Colonic mucosa (tissue), 4 donors: ENCODE results near the gene PAQR4. TPM values are rescaled to one million over a fixed set of nuclear protein-coding genes. Genes with fewer than 3 reads are reported as not detected.
"Not testable (repeated sequence)": the region's sequence is repeated elsewhere in the genome, so short reads cannot be mapped to it uniquely, and the experiment has no call there.

ENCODE experiments used
- DNase-seq: peaks from one replicate; pipeline ENCODE4 v3.0.0-alpha.2; 2020
- H3K27ac ChIP-seq: fragments of 200-600 bp; one replicate; pipeline ENCODE4 v1.8.0; 2021
- H3K27me3 ChIP-seq: fragments of 200-600 bp; one replicate; pipeline ENCODE4 v1.8.0; 2021
- H3K36me3 ChIP-seq: fragments of 200-600 bp; one replicate; pipeline ENCODE4 v1.8.0; 2021
- H3K4me1 ChIP-seq: fragments of 200-600 bp; one replicate; pipeline ENCODE4 v1.8.0; 2021; ENCODE audit warnings: mild to moderate bottlenecking
- H3K4me3 ChIP-seq: fragments of 200-600 bp; one replicate; pipeline ENCODE4 v1.8.0; 2021
- H3K9ac ChIP-seq, 2 donors: one replicate each; pipeline ENCODE4 v1.7.0; 2013; ENCODE audit warnings: control low read depth in 2 of 2, low read depth in 2 of 2, low read length in 2 of 2
- H3K9me3 ChIP-seq: fragments of 200-600 bp; one replicate; pipeline ENCODE4 v1.8.0; 2021
- intact Hi-C: fragments of 100-400 bp; cut with DNase I; formaldehyde crosslinking; loops from one replicate; pipeline ENCODE4 v1.14.1; 2022
- total RNA-seq, 2 donors: library from RNA; stranded (reverse); fragmentation: NEBNext Ultra II Directional in 1 of 2; extraction: Animal tissue kit (Norgen Biotek cat#: 25700) in 1 of 2; gene quantifications; one replicate each; pipeline ENCODE4 v1.2.1, GENCODE V29; 2021
- TF ChIP-seq, protein P1 (sequence below): fragments of 200-600 bp; IDR thresholded peaks from one replicate; pipeline ENCODE4 v1.8.0; 2022; ENCODE audit warnings: antibody characterized with exemption, mild to moderate bottlenecking
- donor health status: healthy.
- donor health status: DM: no; HTN: no; CAD: no.
- donor health status: DM: no; HTN: no; CAD: no.

The PAQR4 gene
- total RNA-seq, 2 donors from 2014 or later = 14.0 to 42.3 TPM

DNA sequence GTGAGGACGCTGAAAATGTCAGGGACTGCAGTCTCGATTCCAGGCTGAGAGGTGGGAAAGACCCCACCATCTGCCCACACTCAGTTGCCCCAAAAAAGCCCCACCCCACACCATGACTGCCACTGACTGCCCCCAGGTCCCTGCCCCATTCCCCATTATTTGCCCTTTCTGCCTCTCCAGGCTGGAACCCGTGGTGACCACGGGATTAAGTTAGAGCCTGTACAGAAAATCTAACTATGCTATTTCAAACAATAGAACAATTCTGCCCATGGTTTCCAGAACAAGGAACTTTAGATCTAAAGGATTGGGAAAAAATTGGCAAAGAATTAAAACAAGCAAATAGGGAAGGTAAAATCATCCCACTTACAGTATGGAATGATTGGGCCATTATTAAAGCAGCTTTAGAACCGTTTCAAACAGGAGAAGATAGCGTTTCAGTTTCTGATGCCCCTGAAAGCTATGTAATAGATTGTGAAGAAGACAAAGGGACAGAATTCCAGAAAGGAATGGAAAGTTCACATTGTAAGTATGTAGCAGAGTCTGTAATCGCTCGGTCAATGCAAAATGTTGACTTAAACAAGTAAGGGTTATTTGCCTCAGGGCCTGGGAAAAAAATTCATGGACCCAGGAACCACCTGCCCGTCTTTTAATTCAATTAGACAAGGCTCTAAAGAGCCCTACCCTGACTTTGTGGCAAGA, 43.0 kb upstream of the PAQR4 start:
- Histone ChIP-seq H3K4me3 (no peak overlapping the region), H3K27ac (no peak overlapping the region), H3K9ac (no peak overlapping the region), H3K27me3 (no peaks in the 10 kb centered on the region), H3K9me3 (no peaks in the 10 kb centered on the region), H3K4me1 (peaks cover 3% of the 10 kb centered on the region), H3K36me3 (no peaks in the 10 kb centered on the region)
- TF ChIP-seq, protein P1, sequence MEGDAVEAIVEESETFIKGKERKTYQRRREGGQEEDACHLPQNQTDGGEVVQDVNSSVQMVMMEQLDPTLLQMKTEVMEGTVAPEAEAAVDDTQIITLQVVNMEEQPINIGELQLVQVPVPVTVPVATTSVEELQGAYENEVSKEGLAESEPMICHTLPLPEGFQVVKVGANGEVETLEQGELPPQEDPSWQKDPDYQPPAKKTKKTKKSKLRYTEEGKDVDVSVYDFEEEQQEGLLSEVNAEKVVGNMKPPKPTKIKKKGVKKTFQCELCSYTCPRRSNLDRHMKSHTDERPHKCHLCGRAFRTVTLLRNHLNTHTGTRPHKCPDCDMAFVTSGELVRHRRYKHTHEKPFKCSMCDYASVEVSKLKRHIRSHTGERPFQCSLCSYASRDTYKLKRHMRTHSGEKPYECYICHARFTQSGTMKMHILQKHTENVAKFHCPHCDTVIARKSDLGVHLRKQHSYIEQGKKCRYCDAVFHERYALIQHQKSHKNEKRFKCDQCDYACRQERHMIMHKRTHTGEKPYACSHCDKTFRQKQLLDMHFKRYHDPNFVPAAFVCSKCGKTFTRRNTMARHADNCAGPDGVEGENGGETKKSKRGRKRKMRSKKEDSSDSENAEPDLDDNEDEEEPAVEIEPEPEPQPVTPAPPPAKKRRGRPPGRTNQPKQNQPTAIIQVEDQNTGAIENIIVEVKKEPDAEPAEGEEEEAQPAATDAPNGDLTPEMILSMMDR = no peak
- no peak for DNase-seq
- intact Hi-C loops = no loop called here

DNA sequence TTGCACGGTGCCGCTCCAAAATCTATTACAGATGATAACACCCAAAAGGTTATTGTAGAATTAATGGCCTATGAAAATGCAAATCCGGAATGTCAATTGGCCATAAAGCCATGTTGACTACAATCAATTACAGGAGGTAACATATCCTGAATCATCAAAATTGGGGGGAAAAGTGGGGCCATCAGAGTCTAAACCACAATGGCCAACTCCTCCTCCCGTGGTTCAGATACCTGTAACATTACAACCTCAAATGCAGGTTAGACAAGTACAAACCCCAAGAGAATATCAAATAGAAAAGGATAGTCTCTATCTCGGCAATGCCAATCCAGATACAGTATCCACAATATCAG, 42.5 kb upstream of the PAQR4 start:
- Histone ChIP-seq H3K9me3 (no peaks in the 10 kb centered on the region), H3K27ac (no peak overlapping the region), H3K4me1 (peaks cover 3% of the 10 kb centered on the region), H3K9ac (no peak overlapping the region), H3K36me3 (no peaks in the 10 kb centered on the region), H3K4me3 (no peak overlapping the region), H3K27me3 (no peaks in the 10 kb centered on the region)
- DNase-seq = no peak
- intact Hi-C loops = no loop called here
- TF ChIP-seq, protein P1 = no peak

DNA sequence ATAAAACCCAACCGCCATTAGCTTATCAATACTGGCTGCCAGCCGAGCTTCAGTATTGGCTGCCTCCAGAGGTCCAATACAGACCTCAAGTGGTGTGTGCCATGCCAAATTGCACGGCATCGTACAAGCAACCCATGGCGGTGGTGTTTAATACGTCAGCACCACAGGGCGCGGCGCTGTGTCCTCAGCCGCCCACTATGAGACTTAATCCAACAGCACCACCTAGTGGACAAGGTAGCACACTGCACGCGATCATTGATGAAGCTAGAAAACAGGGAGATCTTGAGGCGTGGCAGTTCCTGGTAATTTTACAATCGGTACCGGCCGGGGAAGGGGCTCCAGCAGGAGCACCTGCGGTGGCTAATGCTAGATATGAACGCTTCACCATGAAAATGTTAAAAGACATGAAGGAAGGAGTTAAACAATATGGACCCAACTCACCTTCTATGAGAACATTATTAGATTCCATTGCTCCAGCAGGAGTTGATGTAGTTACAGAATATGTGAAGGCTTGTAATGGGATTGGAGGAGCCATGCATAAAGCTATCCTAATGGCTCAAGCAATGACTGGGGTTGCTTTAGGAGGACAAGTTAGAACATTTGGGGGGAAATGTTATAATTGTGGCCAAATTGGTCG, 42.0 kb upstream of the PAQR4 start:
- intact Hi-C loops = no loop called here
- Histone ChIP-seq H3K9ac (peak overlapping the region in 1 of 2 donors; percentile 24), H3K27ac (no peak overlapping the region), H3K36me3 (no peaks in the 10 kb centered on the region), H3K27me3 (no peaks in the 10 kb centered on the region), H3K4me3 (no peak overlapping the region), H3K9me3 (no peaks in the 10 kb centered on the region), H3K4me1 (peaks cover 3% of the 10 kb centered on the region)
- DNase-seq = peak; percentile 93
- TF ChIP-seq, protein P1 = peak; percentile 98

DNA sequence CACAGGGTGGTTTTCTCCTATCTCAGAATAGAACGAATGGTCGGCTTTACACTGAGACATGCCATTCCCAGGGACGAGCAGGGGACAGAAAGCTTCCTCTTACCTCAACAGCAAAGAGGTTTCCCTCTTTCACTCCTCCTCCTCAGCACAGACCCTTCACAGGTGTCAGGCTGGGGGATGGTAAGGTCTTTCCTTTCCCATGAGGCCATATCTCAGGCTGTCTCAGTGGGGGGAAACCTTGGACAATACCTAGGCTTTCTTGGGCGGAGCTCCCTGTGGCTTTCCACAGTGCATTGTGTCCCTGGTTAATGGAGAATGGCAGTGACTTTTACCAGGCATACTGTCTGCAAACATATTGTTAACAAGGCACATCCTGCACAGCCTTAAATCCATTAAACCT, 41.0 kb upstream of the PAQR4 start:
- H3K9ac ChIP-seq, H3K4me1 ChIP-seq, H3K36me3 ChIP-seq, H3K9me3 ChIP-seq, H3K27ac ChIP-seq, intact Hi-C loops, DNase-seq, H3K27me3 ChIP-seq, H3K4me3 ChIP-seq: not testable (repeated sequence)

DNA sequence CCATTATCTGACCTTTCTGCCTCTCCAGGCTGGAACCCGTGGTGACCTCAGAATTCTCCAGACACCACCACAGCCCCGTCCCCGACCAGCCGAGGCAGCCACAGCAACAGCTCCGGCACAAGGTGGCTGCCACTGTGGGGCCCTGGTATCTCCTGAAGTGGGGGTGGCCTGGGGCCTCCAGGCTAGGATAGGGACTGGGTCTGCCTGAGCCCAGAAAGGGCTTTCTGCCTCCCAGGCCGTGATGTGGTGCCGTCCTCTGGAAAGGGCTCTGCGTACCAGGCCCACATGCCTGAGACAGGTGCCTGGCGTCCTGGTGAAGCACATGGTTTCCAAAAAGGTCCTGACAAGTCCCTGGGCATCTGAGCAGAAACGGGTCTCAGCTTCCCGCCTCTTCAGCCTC, 40.4 kb upstream of the PAQR4 start:
- intact Hi-C loops = no loop called here
- Histone ChIP-seq H3K9ac (no peak overlapping the region), H3K27me3 (no peaks in the 10 kb centered on the region), H3K9me3 (no peaks in the 10 kb centered on the region), H3K36me3 (no peaks in the 10 kb centered on the region), H3K4me3 (no peak overlapping the region), H3K4me1 (peaks cover 3% of the 10 kb centered on the region), H3K27ac (no peak overlapping the region)
- DNase-seq = no peak
- TF ChIP-seq, protein P1 = no peak

DNA sequence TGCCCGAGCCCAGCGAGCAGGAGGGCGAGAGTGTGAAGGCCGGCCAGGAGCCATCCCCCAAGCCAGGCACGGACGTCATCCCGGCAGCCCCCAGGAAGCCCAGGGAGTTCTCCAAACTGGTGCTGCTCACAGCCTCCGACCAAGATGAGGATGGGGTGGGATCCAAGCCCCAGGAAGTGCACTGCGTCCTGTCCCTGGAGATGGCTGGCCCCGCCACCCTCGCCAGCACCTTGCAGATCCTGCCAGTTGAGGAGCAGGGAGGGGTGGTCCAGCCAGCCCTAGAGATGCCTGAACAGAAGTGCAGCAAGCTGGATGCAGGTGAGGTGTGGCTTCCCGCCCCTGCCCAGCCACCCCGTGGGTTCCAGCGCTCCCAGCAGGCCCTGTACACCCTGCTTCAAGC, 39.5 kb upstream of the PAQR4 start:
- TF ChIP-seq, protein P1 = no peak
- Histone ChIP-seq H3K4me3 (no peak overlapping the region), H3K4me1 (peaks cover 3% of the 10 kb centered on the region), H3K36me3 (no peaks in the 10 kb centered on the region), H3K27me3 (no peaks in the 10 kb centered on the region), H3K9ac (no peak overlapping the region), H3K9me3 (no peaks in the 10 kb centered on the region), H3K27ac (no peak overlapping the region)
- no peak for DNase-seq
- intact Hi-C loops = no loop called here
